K562 (cell line): Measurements from ENCODE around the gene SLC22A4. TPM values are rescaled to one million over a fixed set of nuclear protein-coding genes. Genes with fewer than 3 reads are reported as not detected.

ENCODE experiments used
- C11orf30 ChIP-seq: fragments of 450-650 bp; IDR thresholded peaks from 2 replicates; pipeline ENCODE4 v1.6.1; 2016; ENCODE audit warnings: low read depth, mild to moderate bottlenecking
- CHD4 ChIP-seq: fragments of 200-600 bp; sonication (generic); IDR thresholded peaks from 3 replicates; pipeline ENCODE4 v1.6.1; 2012; ENCODE audit warnings: low read depth, mild to moderate bottlenecking, mixed read lengths, low read length, inconsistent platforms; ENCODE audit not compliant: insufficient read depth, insufficient replicate concordance, poor library complexity, severe bottlenecking
- EGR1 ChIP-seq: fragments of 450-650 bp; conservative IDR thresholded peaks from 2 replicates; pipeline ENCODE4 v1.6.1; 2017; ENCODE audit warnings: mild to moderate bottlenecking
- FOS ChIP-seq: IDR thresholded peaks from 3 replicates; pipeline ENCODE4 v1.6.1; 2011; ENCODE audit not compliant: insufficient read length; ENCODE audit errors: extremely low read depth
- HNRNPLL ChIP-seq: fragments of 200-400 bp; formaldehyde crosslinking; IDR thresholded peaks from 2 replicates; pipeline ENCODE4 v1.6.1; 2017; ENCODE audit warnings: low read length, low read depth, mild to moderate bottlenecking; ENCODE audit not compliant: poor library complexity, severe bottlenecking
- IFI16 ChIP-seq: fragments of 250-450 bp; sonication (Bioruptor Pico); IDR thresholded peaks from 2 replicates; pipeline ENCODE4 v2.1.2; 2022; ENCODE audit warnings: mild to moderate bottlenecking, inconsistent platforms
- KAT8 ChIP-seq: fragments of 450-650 bp; IDR thresholded peaks from 2 replicates; pipeline ENCODE4 v1.6.1; 2016; ENCODE audit warnings: low read depth, mild to moderate bottlenecking
- KLF10 ChIP-seq: fragments of 250-450 bp; sonication (Bioruptor Pico); IDR thresholded peaks from 2 replicates; pipeline ENCODE4 v1.6.1; 2021; ENCODE audit warnings: matching md5 sums
- MAFK ChIP-seq: IDR thresholded peaks from 2 replicates; pipeline ENCODE4 v1.6.1; 2011; ENCODE audit warnings: low read length, improper control_type of control experiment
- MTA1 ChIP-seq: fragments of 450-650 bp; IDR thresholded peaks from 2 replicates; pipeline ENCODE4 v1.6.1; 2017; ENCODE audit warnings: borderline replicate concordance
- SUPT5H ChIP-seq: fragments of 450-650 bp; IDR thresholded peaks from 2 replicates; pipeline ENCODE4 v1.6.1; 2016
- TFAP4 ChIP-seq: sonication (generic); formaldehyde crosslinking; IDR thresholded peaks from 2 replicates; pipeline ENCODE4 v1.8.0; 2022; ENCODE audit warnings: missing genetic modification reagents, mild to moderate bottlenecking, moderate library complexity, borderline replicate concordance
- ZBTB26 ChIP-seq: fragments of 450-650 bp; formaldehyde crosslinking; IDR thresholded peaks from 2 replicates; pipeline ENCODE4 v1.4.0; 2022; ENCODE audit warnings: missing genetic modification characterization
- ZNF12 ChIP-seq: sonication (generic); formaldehyde crosslinking; IDR thresholded peaks from 2 replicates; pipeline ENCODE4 v1.4.0; 2020; ENCODE audit warnings: mild to moderate bottlenecking, missing genetic modification reagents
- ZNF121 ChIP-seq: sonication (generic); formaldehyde crosslinking; conservative IDR thresholded peaks from 2 replicates; pipeline ENCODE4 v1.8.0; 2022; ENCODE audit warnings: missing genetic modification reagents
- ZNF354B ChIP-seq: fragments of 250-450 bp; sonication (Bioruptor Pico); IDR thresholded peaks from 2 replicates; pipeline ENCODE4 v1.4.0; 2020
- ZNF583 ChIP-seq: fragments of 250-450 bp; sonication (Bioruptor Pico); IDR thresholded peaks from 2 replicates; pipeline ENCODE4 v1.4.0; 2020
- ZNF75A ChIP-seq: fragments of 450-650 bp; formaldehyde crosslinking; IDR thresholded peaks from 2 replicates; pipeline ENCODE4 v1.4.0; 2020; ENCODE audit warnings: mild to moderate bottlenecking
- ZNF785 ChIP-seq: fragments of 250-450 bp; sonication (Bioruptor Pico); IDR thresholded peaks from 2 replicates; pipeline ENCODE4 v1.4.0; 2020; ENCODE audit warnings: mild to moderate bottlenecking
- polyA plus RNA-seq, 8 experiments: library from polyadenylated mRNA; depleted of rRNA in 4 of 8; stranded (reverse) in 5 of 8; unstranded in 3 of 8; fragments of >200 nt; fragmentation: Nextera tagmentation in 2 of 8; fragmentation: Illumina TruSeq in 1 of 8; extraction: Ambion mirVana in 2 of 8; extraction: Trizol in 1 of 8; gene quantifications; 2 replicates each; pipeline versions ENCODE4 v1.2.1 to v1.2.3, GENCODE V29; 2011 to 2014; ENCODE audit warnings: inconsistent platforms in 1 of 8, missing spikeins in 1 of 8
- total RNA-seq, 7 experiments: library from RNA; depleted of rRNA in 6 of 7; stranded (reverse); fragments of >200 nt in 6 of 7; fragmentation: Illumina TruSeq in 2 of 7; extraction: Trizol in 2 of 7; gene quantifications; 2 replicates each; pipeline versions ENCODE4 v1.2.1 to v1.2.3, GENCODE V29; 2011 to 2021; ENCODE audit warnings: low replicate concordance in 1 of 7
- TF ChIP-seq, protein P1 (sequence below): sonication (generic); formaldehyde crosslinking; IDR thresholded peaks from 2 replicates; pipeline ENCODE4 v1.8.0; 2022; ENCODE audit warnings: mild to moderate bottlenecking, missing genetic modification reagents
- TF ChIP-seq, protein P2 (sequence below): IDR thresholded peaks from 2 replicates; pipeline ENCODE4 v1.6.1; 2016; ENCODE audit warnings: missing genetic modification characterization, missing compliant biosample characterization
- TF ChIP-seq, protein P3 (sequence below): fragments of 450-650 bp; formaldehyde crosslinking; IDR thresholded peaks from 2 replicates; pipeline ENCODE4 v1.4.0; 2020; ENCODE audit warnings: mild to moderate bottlenecking, mixed read lengths

SLC22A4 gene
- total and polyA plus RNA-seq, 9 of the 15 experiments (the other 6 are each of a cell fraction or from before 2014, with no cell fraction given): 2.7 to 9.5 (median 6.2) TPM

DNA sequence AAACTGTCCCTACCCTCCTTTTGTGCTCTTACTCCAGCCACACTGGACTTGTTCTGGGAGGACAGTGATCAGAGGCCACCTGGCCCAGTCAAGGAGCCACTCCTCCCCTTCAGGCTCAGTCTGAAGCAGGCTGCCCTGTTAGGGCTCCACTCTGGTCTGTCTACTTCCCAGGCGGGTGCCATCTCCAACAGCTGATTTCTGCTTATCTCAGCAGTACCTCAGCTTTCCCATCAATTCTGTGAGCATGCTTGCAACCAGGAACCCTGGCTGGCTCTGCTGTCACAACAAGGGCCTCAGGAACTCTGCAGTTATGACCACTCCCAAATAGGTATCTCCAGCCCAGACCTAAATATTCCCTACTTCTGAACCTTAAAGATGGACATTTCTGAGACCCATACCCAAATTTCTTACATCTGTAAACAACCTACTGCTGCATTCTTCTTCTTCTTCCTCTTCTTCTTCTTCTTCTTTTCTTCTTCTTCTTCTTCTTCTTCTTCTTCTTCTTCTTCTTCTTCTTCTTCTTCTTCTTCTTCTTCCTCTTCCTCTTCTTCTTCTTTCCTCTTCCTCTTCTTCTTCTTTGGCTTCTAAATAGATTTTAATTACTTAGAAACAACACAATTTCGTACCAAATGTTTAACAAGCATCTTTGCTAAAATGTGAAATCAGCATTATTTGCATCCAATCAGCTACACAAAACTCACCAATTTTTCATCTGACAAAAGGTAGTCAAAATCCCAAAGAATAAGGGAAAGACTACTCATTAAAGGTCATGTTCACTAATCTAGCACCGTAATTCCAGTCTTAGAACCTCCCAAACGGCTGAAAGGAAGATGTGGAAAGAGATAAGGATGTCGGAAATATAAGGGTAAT is 13.6 kb upstream of the SLC22A4 start (continued):
- TF ChIP-seq, protein P1, sequence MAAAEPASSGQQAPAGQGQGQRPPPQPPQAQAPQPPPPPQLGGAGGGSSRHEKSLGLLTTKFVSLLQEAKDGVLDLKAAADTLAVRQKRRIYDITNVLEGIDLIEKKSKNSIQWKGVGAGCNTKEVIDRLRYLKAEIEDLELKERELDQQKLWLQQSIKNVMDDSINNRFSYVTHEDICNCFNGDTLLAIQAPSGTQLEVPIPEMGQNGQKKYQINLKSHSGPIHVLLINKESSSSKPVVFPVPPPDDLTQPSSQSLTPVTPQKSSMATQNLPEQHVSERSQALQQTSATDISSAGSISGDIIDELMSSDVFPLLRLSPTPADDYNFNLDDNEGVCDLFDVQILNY: no peak
- TF ChIP-seq ZNF12 (CRISPR knock-in tag): no peak
- TF ChIP-seq C11orf30: peak; percentile 83
- no peak for TF ChIP-seq FOS
- TF ChIP-seq CHD4: no peak
- TF ChIP-seq MTA1: no peak
- TF ChIP-seq ZNF583 (CRISPR knock-in tag): no peak
- TF ChIP-seq, protein P2, sequence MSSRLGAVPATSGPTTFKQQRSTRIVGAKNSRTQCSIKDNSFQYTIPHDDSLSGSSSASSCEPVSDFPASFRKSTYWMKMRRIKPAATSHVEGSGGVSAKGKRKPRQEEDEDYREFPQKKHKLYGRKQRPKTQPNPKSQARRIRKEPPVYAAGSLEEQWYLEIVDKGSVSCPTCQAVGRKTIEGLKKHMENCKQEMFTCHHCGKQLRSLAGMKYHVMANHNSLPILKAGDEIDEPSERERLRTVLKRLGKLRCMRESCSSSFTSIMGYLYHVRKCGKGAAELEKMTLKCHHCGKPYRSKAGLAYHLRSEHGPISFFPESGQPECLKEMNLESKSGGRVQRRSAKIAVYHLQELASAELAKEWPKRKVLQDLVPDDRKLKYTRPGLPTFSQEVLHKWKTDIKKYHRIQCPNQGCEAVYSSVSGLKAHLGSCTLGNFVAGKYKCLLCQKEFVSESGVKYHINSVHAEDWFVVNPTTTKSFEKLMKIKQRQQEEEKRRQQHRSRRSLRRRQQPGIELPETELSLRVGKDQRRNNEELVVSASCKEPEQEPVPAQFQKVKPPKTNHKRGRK (tag): peak; percentile 85
- no peak for TF ChIP-seq ZNF75A
- TF ChIP-seq TFAP4 (CRISPR knock-in tag): peak; percentile 47; the same call in 1 of the 2 replicates
- TF ChIP-seq ZBTB26 (CRISPR knock-in tag): no peak
- peak; percentile 69 for TF ChIP-seq MAFK
- no peak for TF ChIP-seq ZNF785 (CRISPR knock-in tag)
- no peak for TF ChIP-seq SUPT5H
- TF ChIP-seq KLF10 (CRISPR knock-in tag): no peak
- no peak for TF ChIP-seq ZNF354B (CRISPR knock-in tag)
- no peak for TF ChIP-seq ZNF121 (CRISPR knock-in tag)
- no peak for TF ChIP-seq IFI16 (CRISPR knock-in tag)
- TF ChIP-seq, protein P3, sequence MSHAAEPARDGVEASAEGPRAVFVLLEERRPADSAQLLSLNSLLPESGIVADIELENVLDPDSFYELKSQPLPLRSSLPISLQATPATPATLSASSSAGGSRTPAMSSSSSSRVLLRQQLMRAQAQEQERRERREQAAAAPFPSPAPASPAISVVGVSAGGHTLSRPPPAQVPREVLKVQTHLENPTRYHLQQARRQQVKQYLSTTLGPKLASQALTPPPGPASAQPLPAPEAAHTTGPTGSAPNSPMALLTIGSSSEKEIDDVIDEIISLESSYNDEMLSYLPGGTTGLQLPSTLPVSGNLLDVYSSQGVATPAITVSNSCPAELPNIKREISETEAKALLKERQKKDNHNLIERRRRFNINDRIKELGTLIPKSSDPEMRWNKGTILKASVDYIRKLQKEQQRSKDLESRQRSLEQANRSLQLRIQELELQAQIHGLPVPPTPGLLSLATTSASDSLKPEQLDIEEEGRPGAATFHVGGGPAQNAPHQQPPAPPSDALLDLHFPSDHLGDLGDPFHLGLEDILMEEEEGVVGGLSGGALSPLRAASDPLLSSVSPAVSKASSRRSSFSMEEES (CRISPR knock-in tag): no peak
- no peak for TF ChIP-seq HNRNPLL
- no peak for TF ChIP-seq EGR1
- no peak for TF ChIP-seq KAT8
